OCI-LY7 (cell line): ENCODE results near the gene CMKLR1. TPM values are rescaled to one million over a fixed set of nuclear protein-coding genes. Genes with fewer than 3 reads are reported as not detected.

Experiments used
- BruUV-seq: library from RNA; stranded (reverse); fragments of 400-500 nt; replicated peaks from 2 replicates; lab custom pipeline; 2021; lab: Mats Ljungman, UMichigan
- CTCF ChIA-PET: fragments of 300-600 bp; sonication (Branson Sonifier 250); formaldehyde crosslinking; loops from one replicate; lab custom pipeline; 2022; ENCODE audit warnings: antibody characterized with exemption; ENCODE audit not compliant: unreplicated experiment; lab: Charles Lee
- POLR2A ChIA-PET: fragments of 300-600 bp; sonication (Branson Sonifier 250); formaldehyde crosslinking; loops from one replicate; lab custom pipeline; 2022; ENCODE audit warnings: antibody characterized with exemption; lab: Charles Lee
- DNase-seq: peaks from one replicate; pipeline ENCODE4 v3.0.0-alpha.2; 2015; ENCODE audit warnings: low spot score
- H2AFZ ChIP-seq: fragments of 200-600 bp; sonication (generic), shearing (Covaris generic); 2 replicates; pipeline ENCODE4 v1.6.1; 2014; ENCODE audit warnings: mild to moderate bottlenecking, antibody characterized with exemption, low read length, moderate library complexity
- H3K27ac ChIP-seq: fragments of 200-600 bp; sonication (generic); 2 replicates; pipeline ENCODE4 v1.5.1; 2014; ENCODE audit warnings: mixed run types, low read depth, mild to moderate bottlenecking, moderate library complexity, low read length, inconsistent platforms; ENCODE audit not compliant: poor library complexity, severe bottlenecking
- H3K36me3 ChIP-seq: fragments of 200-600 bp; sonication (generic); 2 replicates; pipeline ENCODE4 v1.6.1; 2014; ENCODE audit warnings: mild to moderate bottlenecking, antibody characterized with exemption, low read length, moderate library complexity, mixed read lengths; ENCODE audit not compliant: insufficient read depth
- H3K4me1 ChIP-seq: fragments of 200-600 bp; sonication (generic); 2 replicates; pipeline ENCODE4 v1.5.1; 2014; ENCODE audit warnings: mild to moderate bottlenecking, low read length; ENCODE audit not compliant: insufficient read depth, poor library complexity, severe bottlenecking
- H3K4me2 ChIP-seq: fragments of 200-600 bp; sonication (generic); 2 replicates; pipeline ENCODE4 v1.6.1; 2014; ENCODE audit warnings: mild to moderate bottlenecking, low read length
- H3K4me3 ChIP-seq: fragments of 200-600 bp; sonication (generic); 2 replicates; pipeline ENCODE4 v1.5.1; 2014; ENCODE audit warnings: mild to moderate bottlenecking, low read depth, low read length; ENCODE audit not compliant: poor library complexity, severe bottlenecking
- H3K79me2 ChIP-seq: fragments of 200-600 bp; sonication (generic); 2 replicates; pipeline ENCODE4 v1.6.1; 2016; ENCODE audit warnings: low read depth, mild to moderate bottlenecking, low read length, moderate library complexity, mixed read lengths; ENCODE audit not compliant: insufficient read depth
- H3K9me2 ChIP-seq: fragments of 200-600 bp; sonication (generic); 2 replicates; pipeline ENCODE4 v1.6.1; 2016; ENCODE audit warnings: mild to moderate bottlenecking, low read length, mixed read lengths; ENCODE audit not compliant: insufficient read depth
- H3K9me3 ChIP-seq: fragments of 200-600 bp; sonication (generic); 2 replicates; pipeline ENCODE4 v1.6.1; 2014; ENCODE audit warnings: mild to moderate bottlenecking, mixed run types, low read length, mixed read lengths
- H4K20me1 ChIP-seq: fragments of 200-600 bp; sonication (generic); 2 replicates; pipeline ENCODE4 v1.6.1; 2014; ENCODE audit warnings: mild to moderate bottlenecking, antibody characterized with exemption, low read length, moderate library complexity, mixed read lengths; ENCODE audit not compliant: insufficient read depth
- EZH2phosphoT487 ChIP-seq: fragments of 200-600 bp; sonication (generic); IDR thresholded peaks from 2 replicates; pipeline ENCODE4 v1.6.1; 2018; ENCODE audit warnings: low read depth, borderline replicate concordance, mild to moderate bottlenecking, mixed run types, antibody characterized with exemption, low read length, moderate library complexity, mixed read lengths
- intact Hi-C: fragments of 100-400 bp; cut with micrococcal nuclease; formaldehyde crosslinking; loops from one replicate; pipeline ENCODE4 v1.10.0; 2022; ENCODE audit not compliant: unreplicated experiment
- total RNA-seq, 2 experiments: library from RNA; depleted of rRNA in 1 of 2; stranded (reverse); fragments of >200 nt in 1 of 2; shearing (Covaris generic) in 1 of 2; gene quantifications; 2 replicates each; pipeline ENCODE4 v1.2.3, GENCODE V29; 2014 to 2022
- TF ChIP-seq, protein P1 (sequence below): fragments of 200-600 bp; sonication (generic); conservative IDR thresholded peaks from 2 replicates; pipeline ENCODE4 v1.5.1; 2014; ENCODE audit warnings: mild to moderate bottlenecking, antibody characterized with exemption, low read length, moderate library complexity, mixed read lengths

The CMKLR1 gene
- total RNA-seq, 2 experiments from 2014 or later, result not detected

DNA sequence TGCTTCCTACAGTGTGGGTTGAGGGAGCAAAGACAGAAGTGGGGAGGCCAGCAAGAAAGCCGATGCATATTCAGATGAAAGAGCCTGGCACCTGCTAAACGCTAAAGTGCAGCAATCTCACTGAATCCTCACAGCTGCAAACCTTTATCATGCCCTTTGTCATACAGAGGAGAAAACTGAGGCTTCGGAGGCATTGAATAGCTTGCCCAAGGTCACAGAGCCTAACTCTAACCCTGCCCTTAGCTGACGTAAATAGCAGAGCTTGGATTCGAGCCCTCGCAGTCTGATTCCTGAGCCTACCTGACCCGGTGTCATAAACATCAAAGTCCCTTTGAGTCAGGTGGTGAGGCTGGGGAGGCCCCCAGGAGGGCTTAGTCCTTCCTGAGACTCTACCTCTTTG, 54.9 kb downstream of the CMKLR1 start:
- TF ChIP-seq, protein P1, sequence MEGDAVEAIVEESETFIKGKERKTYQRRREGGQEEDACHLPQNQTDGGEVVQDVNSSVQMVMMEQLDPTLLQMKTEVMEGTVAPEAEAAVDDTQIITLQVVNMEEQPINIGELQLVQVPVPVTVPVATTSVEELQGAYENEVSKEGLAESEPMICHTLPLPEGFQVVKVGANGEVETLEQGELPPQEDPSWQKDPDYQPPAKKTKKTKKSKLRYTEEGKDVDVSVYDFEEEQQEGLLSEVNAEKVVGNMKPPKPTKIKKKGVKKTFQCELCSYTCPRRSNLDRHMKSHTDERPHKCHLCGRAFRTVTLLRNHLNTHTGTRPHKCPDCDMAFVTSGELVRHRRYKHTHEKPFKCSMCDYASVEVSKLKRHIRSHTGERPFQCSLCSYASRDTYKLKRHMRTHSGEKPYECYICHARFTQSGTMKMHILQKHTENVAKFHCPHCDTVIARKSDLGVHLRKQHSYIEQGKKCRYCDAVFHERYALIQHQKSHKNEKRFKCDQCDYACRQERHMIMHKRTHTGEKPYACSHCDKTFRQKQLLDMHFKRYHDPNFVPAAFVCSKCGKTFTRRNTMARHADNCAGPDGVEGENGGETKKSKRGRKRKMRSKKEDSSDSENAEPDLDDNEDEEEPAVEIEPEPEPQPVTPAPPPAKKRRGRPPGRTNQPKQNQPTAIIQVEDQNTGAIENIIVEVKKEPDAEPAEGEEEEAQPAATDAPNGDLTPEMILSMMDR, result no peak
- TF ChIP-seq EZH2phosphoT487, result no peak
- Histone ChIP-seq H3K9me3 (no peaks in the 10 kb centered on the region), H3K27ac (no peak overlapping the region), H3K79me2 (no peaks in the 10 kb centered on the region), H3K36me3 (no peaks in the 10 kb centered on the region), H2AFZ (no peak overlapping the region), H3K4me2 (no peak overlapping the region), H3K4me3 (no peak overlapping the region), H3K9me2 (no peaks in the 10 kb centered on the region), H3K4me1 (no peaks in the 10 kb centered on the region), H4K20me1 (no peaks in the 10 kb centered on the region)
- BruUV-seq, result no TSS peak
- intact Hi-C loops, result no loop called here
- CTCF ChIA-PET, result no interaction called here
- POLR2A ChIA-PET, result no interaction called here
- no peak for DNase-seq

DNA sequence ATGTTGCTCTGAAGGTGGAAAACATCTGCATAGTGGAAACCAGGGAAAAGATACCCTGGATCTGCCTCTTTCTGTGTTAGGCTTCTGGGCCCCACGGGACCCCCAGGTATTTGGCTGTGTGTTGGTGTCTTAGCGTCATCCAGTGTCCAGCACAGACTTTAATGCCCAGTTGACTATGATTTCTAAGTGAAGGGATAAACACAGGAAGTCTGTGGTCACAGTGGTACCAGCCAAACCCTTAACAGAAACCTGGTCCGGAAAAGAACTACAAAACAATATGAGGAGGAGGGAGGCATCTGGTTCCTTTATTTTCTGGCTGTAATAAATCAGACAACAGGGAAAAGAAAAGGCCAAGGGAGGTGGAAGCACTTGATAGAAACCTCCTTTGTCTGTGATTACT, 56.4 kb downstream of the CMKLR1 start:
- POLR2A ChIA-PET, result interaction anchor here (0.6 to 0.7 kb wide), 2 partner anchors 412 to 800 kb away, joined by 3 read pairs; no protein-coding TSS in a partner anchor

DNA sequence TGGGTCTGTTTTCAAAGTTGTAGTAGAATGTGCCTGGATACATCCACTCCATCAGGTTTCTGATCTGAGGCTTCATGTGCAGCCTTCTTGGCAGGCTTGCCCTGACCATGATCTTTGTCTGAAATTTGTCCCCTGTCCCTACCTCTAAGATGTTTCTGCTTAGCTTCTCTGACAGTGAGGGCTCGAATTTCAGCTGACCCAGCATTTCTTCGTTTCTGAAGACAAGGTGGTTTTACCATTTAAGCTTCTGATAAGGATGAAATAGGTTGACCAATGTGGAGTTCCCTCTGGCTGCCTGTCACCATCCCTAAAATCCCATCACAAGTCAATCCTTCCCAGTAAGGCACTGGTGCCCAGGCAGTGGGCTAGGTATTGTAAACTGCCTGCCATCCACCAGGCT, 57.0 kb downstream of the CMKLR1 start:
- Histone ChIP-seq H3K4me3 (no peak overlapping the region), H3K9me3 (no peaks in the 10 kb centered on the region), H3K36me3 (no peaks in the 10 kb centered on the region), H3K4me2 (no peak overlapping the region), H4K20me1 (no peaks in the 10 kb centered on the region), H3K27ac (no peak overlapping the region), H3K9me2 (no peaks in the 10 kb centered on the region), H3K79me2 (no peaks in the 10 kb centered on the region), H3K4me1 (no peaks in the 10 kb centered on the region), H2AFZ (no peak overlapping the region)
- intact Hi-C loops, result no loop called here
- no peak for TF ChIP-seq EZH2phosphoT487
- TF ChIP-seq, protein P1, result no peak
- CTCF ChIA-PET, result no interaction called here
- DNase-seq, result no peak
- BruUV-seq, result no TSS peak
- POLR2A ChIA-PET, result no interaction called here

More for the DNA sequence above, 56.4 kb downstream of the CMKLR1 start:
- Histone ChIP-seq H3K9me3 (no peaks in the 10 kb centered on the region), H3K27ac (no peak overlapping the region), H3K4me3 (no peak overlapping the region), H3K4me2 (no peak overlapping the region), H3K36me3 (no peaks in the 10 kb centered on the region), H2AFZ (no peak overlapping the region), H3K4me1 (no peaks in the 10 kb centered on the region), H3K9me2 (no peaks in the 10 kb centered on the region), H3K79me2 (no peaks in the 10 kb centered on the region), H4K20me1 (no peaks in the 10 kb centered on the region)
- BruUV-seq, result no TSS peak
- DNase-seq, result no peak
- intact Hi-C loops, result no loop called here
- CTCF ChIA-PET, result no interaction called here
- TF ChIP-seq EZH2phosphoT487, result no peak
- TF ChIP-seq, protein P1, result no peak
